NCI-H82 (cell line): ENCODE data around the gene VEZF1.

Source experiments
- DNase-seq: peaks from one replicate; lab custom pipeline; 2025; lab: John Stamatoyannopoulos, UW

Gene VEZF1

DNA sequence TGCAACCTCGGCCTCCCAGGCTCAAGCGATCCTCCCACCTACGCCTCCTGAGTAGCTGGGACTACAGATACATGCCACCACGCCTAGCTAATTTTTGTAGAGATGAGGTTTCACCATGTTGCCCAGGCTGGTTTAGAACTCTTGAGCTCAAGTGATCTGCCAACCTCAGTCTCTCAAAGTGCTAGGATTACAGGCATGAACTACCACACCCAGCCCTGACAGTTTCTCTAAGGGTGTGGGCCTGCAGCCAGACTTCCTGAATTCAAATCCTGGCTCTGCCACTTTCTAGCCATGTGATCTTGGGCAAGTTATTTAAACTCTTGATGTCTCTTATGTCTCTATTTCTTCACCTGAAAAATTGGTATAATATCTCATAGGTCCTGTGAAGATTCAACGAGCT lies 38.4 kb downstream of the VEZF1 start:
- DNase-seq = no peak

GRCh38 chr17:57948555-57949420 lies 39.3 kb downstream of the VEZF1 start:
- DNase-seq = no peak

- DNase-seq = no peak
Observed at GRCh38 chr17:57948169-57948554, 39.9 kb downstream of the VEZF1 start.

GRCh38 chr17:57947369-57947768 lies 40.7 kb downstream of the VEZF1 start:
- DNase-seq = no peak

DNA sequence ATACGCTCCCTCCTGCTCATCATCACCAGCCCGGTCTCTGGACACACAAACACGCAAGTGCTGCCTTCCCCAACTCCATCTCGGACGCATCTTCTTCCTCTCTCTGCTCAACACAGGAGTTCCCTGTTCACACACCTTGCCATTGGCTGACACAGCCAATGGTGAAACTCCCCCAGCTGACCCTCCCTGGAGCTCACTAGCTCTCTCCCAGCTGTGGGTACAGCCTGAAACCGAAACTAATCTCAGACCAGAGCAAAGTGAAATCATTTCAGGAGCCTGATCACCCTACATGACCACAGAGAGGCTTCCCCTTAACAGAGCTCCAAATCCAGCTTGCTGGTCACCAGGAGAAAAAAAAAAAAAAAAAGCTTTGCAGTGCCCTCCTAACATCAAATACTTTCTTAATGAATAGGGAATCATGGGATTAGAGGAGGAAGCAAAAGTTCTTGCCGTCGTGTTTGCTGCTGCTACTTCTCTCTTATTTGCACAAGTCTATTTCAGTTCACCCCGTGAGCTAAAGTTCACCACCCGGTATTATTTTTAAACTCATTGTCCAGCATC lies 41.2 kb downstream of the VEZF1 start:
- peak; percentile 63 for DNase-seq

GRCh38 chr17:57945996-57946797 lies 41.9 kb downstream of the VEZF1 start:
- no peak for DNase-seq

- no peak for DNase-seq
Observed at GRCh38 chr17:57944908-57945307, 43.1 kb downstream of the VEZF1 start.

GRCh38 chr17:57943645-57944044 lies 44.4 kb downstream of the VEZF1 start:
- no peak for DNase-seq

DNA sequence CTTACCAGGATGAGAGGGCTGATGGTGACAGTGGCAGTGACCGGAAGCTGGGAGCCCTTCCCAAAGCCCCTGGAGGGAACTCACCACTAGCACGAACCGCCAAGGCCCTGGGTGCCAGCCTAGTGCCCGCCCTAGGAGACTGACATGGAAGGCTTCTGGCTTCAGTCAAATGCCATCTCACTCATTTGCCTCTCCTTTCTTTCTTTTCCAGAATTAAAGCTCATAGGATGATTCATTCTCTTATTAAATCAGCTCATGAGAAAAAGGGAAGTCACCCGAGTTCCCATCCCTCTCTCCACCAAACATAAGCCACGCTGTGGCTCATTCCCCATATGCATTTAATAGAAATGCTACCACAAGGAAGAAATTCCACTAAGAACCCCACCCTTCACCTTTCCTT lies 44.9 kb downstream of the VEZF1 start:
- DNase-seq = no peak

DNA sequence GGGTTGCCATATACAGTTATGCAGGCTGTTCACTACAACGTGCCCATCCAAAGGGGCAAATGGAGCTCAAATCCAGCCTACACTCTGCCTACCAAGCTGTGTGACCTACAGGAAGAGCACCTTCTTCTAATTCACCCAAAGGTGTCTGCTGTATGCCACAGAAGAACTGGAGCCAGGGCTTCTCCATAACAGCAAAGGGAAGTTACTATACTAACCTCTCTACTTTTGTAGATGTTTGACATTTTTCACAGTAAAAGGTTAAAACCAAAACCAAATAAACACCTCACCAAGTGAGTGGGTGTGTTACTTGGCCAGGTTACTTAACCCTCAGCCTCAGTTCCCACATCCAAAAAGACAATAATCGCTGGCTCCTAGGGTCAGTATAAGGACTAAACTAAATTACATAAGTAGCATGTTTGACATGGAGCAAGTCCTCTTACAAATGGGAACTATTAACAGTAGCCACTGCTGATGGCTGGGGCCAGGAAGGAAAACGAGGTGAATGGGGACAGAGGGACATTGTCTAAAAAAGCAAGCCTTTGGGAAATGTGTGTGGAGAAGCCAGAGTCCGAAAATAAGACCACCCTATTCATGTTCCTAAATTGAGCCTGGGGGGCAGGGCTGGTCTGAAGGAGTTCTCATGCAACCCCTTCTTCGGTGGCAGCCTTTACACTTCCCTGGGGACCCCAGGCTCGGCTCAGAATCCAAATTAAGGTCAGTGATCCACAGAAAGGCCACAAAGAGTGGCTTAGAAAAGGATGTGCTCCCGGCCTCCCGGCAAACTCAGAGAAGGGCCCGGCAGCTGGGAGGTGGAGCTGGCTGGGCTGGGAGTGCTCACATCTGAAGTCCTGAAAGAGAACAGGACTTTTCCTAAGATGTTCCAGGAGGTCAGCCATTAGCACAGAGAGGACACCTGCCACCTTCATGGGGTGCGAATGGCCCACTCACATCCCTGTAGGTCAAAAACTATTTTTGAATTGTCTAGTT lies 46.4 kb downstream of the VEZF1 start:
- DNase-seq = no peak

DNA sequence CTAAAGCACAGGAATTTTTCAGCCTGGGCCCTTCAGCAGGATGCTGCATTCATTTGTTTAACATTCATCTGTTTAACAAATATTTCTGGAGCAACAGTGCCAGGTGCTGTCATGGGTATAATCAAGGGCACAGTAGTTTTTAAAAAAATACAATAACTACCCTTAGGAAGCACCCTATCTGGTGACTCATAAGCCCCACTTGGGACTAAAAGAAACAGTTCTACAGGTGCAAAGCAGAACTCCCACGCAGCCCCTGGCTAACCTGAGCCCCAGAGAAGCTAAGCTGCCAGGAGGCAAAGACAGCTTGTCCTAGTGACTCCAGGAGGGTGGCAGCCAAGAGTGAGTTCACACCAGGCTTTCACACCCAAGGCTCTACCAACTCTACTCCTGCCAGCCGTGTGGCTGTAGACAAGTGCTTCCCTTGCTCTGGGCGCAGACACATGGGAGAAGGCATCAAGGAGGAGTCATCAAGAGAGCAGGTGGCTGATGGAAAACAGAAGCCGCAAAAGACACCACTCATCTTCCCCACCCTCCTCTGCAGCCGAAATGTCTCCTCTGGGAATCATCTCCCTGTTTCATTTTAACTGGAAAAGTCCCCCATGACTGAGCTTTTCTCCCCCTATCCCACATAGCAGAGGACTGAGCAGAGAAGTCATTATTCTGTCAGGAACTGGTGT lies 47.3 kb downstream of the VEZF1 start:
- peak; percentile 54 for DNase-seq

GRCh38 chr17:57940231-57940630 lies 47.8 kb downstream of the VEZF1 start:
- DNase-seq = peak; percentile 58

- no peak for DNase-seq
Observed at GRCh38 chr17:57939797-57940196, 48.3 kb downstream of the VEZF1 start.

- DNase-seq = peak; percentile 74
Observed at GRCh38 chr17:57938061-57938502, 50.0 kb downstream of the VEZF1 start.

DNA sequence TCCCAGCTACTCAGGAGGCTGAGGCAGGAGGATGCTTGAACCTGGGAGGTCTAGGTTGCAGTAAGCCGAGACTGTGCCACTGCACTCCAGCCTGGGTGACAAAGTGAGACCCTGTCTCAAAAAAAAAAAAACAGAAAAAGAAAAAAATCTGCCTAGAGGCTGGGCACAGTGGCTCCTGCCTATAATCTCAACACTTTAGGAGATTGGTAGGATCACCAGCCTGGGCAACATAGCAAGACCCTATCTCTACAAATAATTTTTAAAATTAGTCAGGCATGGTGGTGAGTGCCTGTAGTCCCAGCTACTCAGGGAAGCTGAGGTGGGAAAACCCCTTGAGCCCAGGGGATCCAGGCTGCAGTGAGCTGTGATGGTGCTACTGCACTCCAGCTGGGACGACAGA lies 50.6 kb downstream of the VEZF1 start:
- DNase-seq = no peak

DNA sequence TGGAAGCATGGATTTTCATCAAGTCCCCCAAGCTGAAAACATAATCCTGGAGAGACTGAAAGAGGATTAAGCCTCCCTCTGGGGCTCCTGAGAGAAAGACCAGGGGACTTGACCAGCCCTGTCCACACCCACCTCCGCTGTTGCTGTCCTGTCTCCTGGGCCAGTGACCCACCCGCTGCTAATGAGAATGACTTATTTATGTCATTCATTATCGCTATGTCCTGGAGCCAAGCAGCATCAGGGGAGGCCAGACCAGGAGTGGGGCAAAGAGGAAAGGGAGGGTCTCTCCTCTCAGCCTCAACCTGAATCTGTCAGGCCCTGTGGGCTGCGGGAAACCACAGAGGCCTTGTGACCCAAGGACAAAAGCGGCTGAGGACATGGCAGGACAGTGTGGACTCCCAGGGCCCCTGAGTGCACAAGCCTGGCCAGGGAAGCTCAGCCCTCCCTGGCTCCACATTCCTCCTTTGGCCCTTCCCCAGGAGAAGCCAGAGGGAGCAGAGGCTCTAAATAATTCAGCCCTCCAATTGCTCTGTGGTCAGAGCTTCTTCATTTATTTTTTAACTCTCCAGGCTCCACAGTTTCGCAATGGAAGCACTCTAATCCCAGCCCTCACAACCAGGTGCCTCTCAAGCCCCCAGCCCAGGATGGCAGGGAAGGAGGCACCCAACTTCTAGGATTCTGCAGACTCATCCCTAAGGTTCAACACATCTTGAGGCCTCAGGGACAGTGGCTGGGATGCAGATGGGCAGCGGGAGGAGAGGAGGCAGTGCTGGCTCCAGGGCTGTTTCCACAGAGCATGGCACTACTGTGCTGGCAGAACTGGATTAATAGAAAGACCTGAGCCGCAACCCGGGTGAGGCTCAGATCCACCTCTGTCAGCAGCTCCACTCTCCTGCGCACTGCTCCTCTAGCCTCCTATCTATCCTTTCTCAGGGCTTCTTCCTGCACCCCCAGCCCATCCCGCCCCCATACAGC lies 51.9 kb downstream of the VEZF1 start:
- peak; percentile 92 for DNase-seq

GRCh38 chr17:57931488-57932137 lies 56.4 kb downstream of the VEZF1 start:
- no peak for DNase-seq

DNA sequence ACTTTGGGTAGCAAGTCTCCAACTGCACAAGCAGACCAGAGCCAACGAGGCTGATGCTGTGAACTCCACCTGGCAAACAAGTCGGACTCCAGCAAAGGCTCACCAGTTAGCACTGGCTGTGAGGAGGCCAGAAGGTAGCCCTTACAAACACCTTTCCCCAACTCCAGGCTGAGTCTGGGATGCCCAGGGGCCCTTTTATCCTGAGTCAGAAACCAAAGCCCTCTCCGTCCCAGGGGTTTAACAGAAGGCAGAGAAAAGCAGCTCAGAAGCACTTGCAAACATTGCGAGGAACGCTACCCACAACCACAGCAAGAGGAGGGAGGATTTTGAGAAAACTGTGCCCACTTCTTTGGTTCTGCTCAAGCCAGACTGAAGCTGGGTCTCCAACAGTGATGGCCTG lies 57.8 kb downstream of the VEZF1 start:
- DNase-seq = peak; percentile 47

DNA sequence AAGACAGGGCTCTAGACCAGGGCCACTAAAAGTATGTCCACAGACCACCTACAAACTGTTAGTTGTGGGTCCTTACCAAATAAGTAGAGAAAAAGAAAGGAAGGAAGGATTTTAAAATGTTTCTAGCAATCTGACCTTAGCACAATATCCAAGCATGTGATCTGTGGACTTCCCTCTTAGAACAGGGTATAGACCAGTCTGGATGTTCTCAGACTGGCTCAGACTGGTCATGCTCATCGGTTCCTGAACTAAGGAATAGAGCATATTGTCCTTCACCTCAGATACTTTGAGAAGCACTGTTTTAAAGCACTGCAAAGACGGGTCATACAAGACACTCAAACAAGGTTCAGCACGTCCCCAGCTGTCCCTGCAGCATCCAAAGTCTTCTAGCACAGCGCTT lies 58.7 kb downstream of the VEZF1 start:
- no peak for DNase-seq
